SK-N-SH (cell line): ENCODE results near the gene CHSY1. TPM values are rescaled to one million over a fixed set of nuclear protein-coding genes. Genes with fewer than 3 reads are reported as not detected.
A peak's percentile ranks its signal among the peaks of the same experiment; 100 is the strongest.
"Not testable (repeated sequence)": the region's sequence is repeated elsewhere in the genome, so short reads cannot be mapped to it uniquely, and the experiment has no call there.

Experiments used
- CTCF ChIA-PET: fragments of 300-600, 350-600 bp; formaldehyde crosslinking; extraction: SDS; loops from one replicate; lab custom pipeline; 2021; lab: Yijun Ruan, JAX
- POLR2A ChIA-PET: fragments of 350-600 bp; sonication (Branson Sonifier 250); formaldehyde crosslinking; extraction: SDS; loops from one replicate; lab custom pipeline; 2020; ENCODE audit warnings: antibody characterized with exemption, inconsistent platforms; lab: Yijun Ruan, JAX
- DNase-seq: peaks from one replicate; pipeline ENCODE4 v3.0.0; 2012
- H2AFZ ChIP-seq: fragments of 200-600 bp; sonication (generic); 2 replicates; pipeline ENCODE4 v1.8.1; 2016; ENCODE audit warnings: antibody characterized with exemption, mild to moderate bottlenecking, low read depth
- H3F3A ChIP-seq: fragments of 200-600 bp; sonication (generic); replicated peaks from 2 replicates; pipeline ENCODE3; 2016; ENCODE audit warnings: antibody characterized with exemption, mild to moderate bottlenecking; ENCODE audit not compliant: insufficient read depth
- H3K27ac ChIP-seq, 2 experiments: fragments of 200-500 bp in 1 of 2; fragments of 200-600 bp in 1 of 2; sonication (Bioruptor generic) in 1 of 2; sonication (generic), shearing (Covaris generic) in 1 of 2; 2 replicates each; pipeline versions ENCODE4 v1.5.1 to v1.6.1; 2014 to 2016; ENCODE audit warnings: low read depth in 2 of 2, inconsistent platforms in 1 of 2, low read length in 1 of 2, mild to moderate bottlenecking in 1 of 2, mixed read lengths in 1 of 2
- H3K27me3 ChIP-seq: fragments of 200-600 bp; sonication (generic), shearing (Covaris generic); 2 replicates; pipeline ENCODE4 v1.6.1; 2016; ENCODE audit warnings: mixed run types; ENCODE audit not compliant: insufficient read depth
- H3K36me3 ChIP-seq, 2 experiments: fragments of 200-500 bp in 1 of 2; fragments of 200-600 bp in 1 of 2; sonication (Bioruptor generic) in 1 of 2; sonication (generic) in 1 of 2; replicated peaks in 1 of 2; 2 replicates each; pipeline versions ENCODE3 to v1.5.1; 2014 to 2016; ENCODE audit warnings: low read length in 1 of 2, mild to moderate bottlenecking in 1 of 2; ENCODE audit not compliant: insufficient read depth in 2 of 2, control insufficient read depth in 1 of 2
- H3K4me1 ChIP-seq, 2 experiments: fragments of 200-500 bp in 1 of 2; fragments of 200-600 bp in 1 of 2; sonication (Bioruptor generic) in 1 of 2; sonication (generic), shearing (Covaris generic) in 1 of 2; 2 replicates each; pipeline versions ENCODE4 v1.5.1 to v1.6.1; 2014 to 2016; ENCODE audit warnings: low read depth in 1 of 2, low read length in 1 of 2, mixed run types in 1 of 2; ENCODE audit not compliant: insufficient read depth in 2 of 2, control insufficient read depth in 1 of 2
- H3K4me2 ChIP-seq: fragments of 200-600 bp; sonication (generic), shearing (Covaris generic); 2 replicates; pipeline ENCODE4 v1.6.1; 2017; ENCODE audit warnings: mixed run types
- H3K4me3 ChIP-seq, 2 experiments: fragments of 200-500 bp in 1 of 2; fragments of 200-600 bp in 1 of 2; sonication (Bioruptor generic) in 1 of 2; sonication (generic), shearing (Covaris generic) in 1 of 2; 2 replicates each; pipeline versions ENCODE4 v1.5.1 to v1.8.1; 2014 to 2016; ENCODE audit warnings: low read depth in 2 of 2, inconsistent platforms in 1 of 2, low read length in 1 of 2, mild to moderate bottlenecking in 1 of 2, mixed read lengths in 1 of 2, moderate library complexity in 1 of 2
- H3K79me2 ChIP-seq: fragments of 200-600 bp; sonication (generic); 2 replicates; pipeline ENCODE4 v1.8.1; 2017; ENCODE audit warnings: mild to moderate bottlenecking; ENCODE audit not compliant: insufficient read depth
- H3K9ac ChIP-seq: fragments of 200-600 bp; sonication (generic); 2 replicates; pipeline ENCODE4 v1.6.1; 2017; ENCODE audit warnings: mixed run types
- H3K9me2 ChIP-seq: fragments of 200-600 bp; sonication (generic); 2 replicates; pipeline ENCODE4 v1.6.1; 2017; ENCODE audit warnings: mixed run types
- H3K9me3 ChIP-seq: fragments of 200-600 bp; sonication (generic); 2 replicates; pipeline ENCODE4 v1.6.1; 2017; ENCODE audit warnings: mixed run types, mild to moderate bottlenecking, moderate library complexity
- H4K20me1 ChIP-seq: fragments of 200-600 bp; sonication (generic); 2 replicates; pipeline ENCODE4 v1.6.1; 2017; ENCODE audit warnings: mild to moderate bottlenecking, mixed run types; ENCODE audit not compliant: insufficient read depth
- ELF1 ChIP-seq: IDR thresholded peaks from 2 replicates; pipeline ENCODE4 v1.4.0; 2012
- EP300 ChIP-seq, 2 experiments: IDR thresholded peaks; 2 replicates each; pipeline versions ENCODE4 v1.4.0 to v1.6.1; 2012; ENCODE audit warnings: borderline replicate concordance in 1 of 2, low read depth in 1 of 2, low read length in 1 of 2
- FOSL2 ChIP-seq: IDR thresholded peaks from 2 replicates; pipeline ENCODE4 v1.4.0; 2012; ENCODE audit warnings: low read depth, mild to moderate bottlenecking, moderate library complexity, borderline replicate concordance
- FOXJ3 ChIP-seq: sonication (generic); formaldehyde crosslinking; IDR thresholded peaks from 2 replicates; pipeline ENCODE4 v1.5.1; 2020; ENCODE audit warnings: mild to moderate bottlenecking, missing genetic modification reagents
- FOXM1 ChIP-seq: IDR thresholded peaks from 2 replicates; pipeline ENCODE4 v1.4.0; 2012; ENCODE audit warnings: low read depth, mild to moderate bottlenecking
- GABPA ChIP-seq: IDR thresholded peaks from 2 replicates; pipeline ENCODE4 v1.4.0; 2012; ENCODE audit warnings: low read depth, mild to moderate bottlenecking
- NFIC ChIP-seq: IDR thresholded peaks from 2 replicates; pipeline ENCODE4 v1.4.0; 2012; ENCODE audit warnings: borderline replicate concordance
- RAD21 ChIP-seq: IDR thresholded peaks from 2 replicates; pipeline ENCODE4 v1.6.1; 2012; ENCODE audit warnings: mild to moderate bottlenecking, low read length
- RCOR1 ChIP-seq: fragments of 150-350 bp; IDR thresholded peaks from 2 replicates; pipeline ENCODE4 v1.6.1; 2017; ENCODE audit warnings: antibody characterized with exemption, low read length
- RXRA ChIP-seq: IDR thresholded peaks from 2 replicates; pipeline ENCODE4 v1.4.0; 2012; ENCODE audit warnings: low read depth, mild to moderate bottlenecking, borderline replicate concordance
- TCF12 ChIP-seq: IDR thresholded peaks from 2 replicates; pipeline ENCODE4 v1.4.0; 2012
- WGBS: methylation state at CpG from one replicate; pipeline ENCODE4 v1.1.6; 2017; ENCODE audit warnings: low lambda C conversion rate; 5-methylcytosine and 5-hydroxymethylcytosine counted together
- polyA plus RNA-seq, 3 experiments: library from polyadenylated mRNA; depleted of rRNA; stranded (reverse); fragments of >200 nt; gene quantifications; 2 replicates each; pipeline ENCODE4 v1.2.3, GENCODE V29; 2012
- TF ChIP-seq, protein P1 (sequence below): fragments of 200-600 bp; sonication (generic); IDR thresholded peaks from 2 replicates; pipeline ENCODE4 v1.6.1; 2017; ENCODE audit warnings: antibody characterized with exemption, mild to moderate bottlenecking, moderate library complexity

CHSY1 gene
- polyA plus RNA-seq, 1 of the 3 experiments (the other 2 are of a cell fraction): 15.7 TPM

DNA sequence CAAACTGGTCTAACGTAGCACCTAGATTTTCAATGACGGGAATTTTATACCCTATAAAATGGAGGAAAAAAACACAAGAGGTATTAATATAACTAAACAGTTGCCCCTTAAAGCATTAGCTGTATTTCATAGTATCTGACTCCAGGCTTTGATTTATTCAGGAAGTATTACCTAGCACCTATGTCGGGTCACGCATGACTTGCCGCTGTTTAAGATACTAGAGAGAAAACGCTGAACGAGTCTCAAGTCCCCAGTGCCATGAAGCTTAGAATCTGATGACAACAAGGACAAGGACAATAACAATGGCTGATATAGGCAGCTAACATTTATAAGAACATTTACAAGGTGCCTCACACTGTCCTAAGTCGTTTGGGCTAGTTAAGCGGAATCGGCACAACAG lies 41.3 kb upstream of the CHSY1 start:
- POLR2A ChIA-PET: interaction anchor here (0.9 kb wide), 1 partner anchor 360 kb away, joined by 3 read pairs; no protein-coding TSS in a partner anchor
- TF ChIP-seq FOXJ3 (CRISPR knock-in tag) (no peak), FOSL2 (no peak), EP300 (IDR thresholded peaks at IDR 0.05; ENCODE audit: borderline replicate concordance in 1 of 2, low read depth in 1 of 2, low read length in 1 of 2) (no peak), NFIC (no peak), RXRA (no peak), FOXM1 (no peak)
- peaks cover 19% of the 10 kb centered on the region for H3F3A ChIP-seq
- peaks cover 33 to 34% of the 10 kb centered on the region in 2 experiments for H3K36me3 ChIP-seq
- CTCF ChIA-PET: interaction anchor here (0.8 to 11.2 kb wide), 4 partner anchors 8 to 347 kb away, joined by 3 to 139 read pairs (median 5); no protein-coding TSS in a partner anchor
- no peak for DNase-seq
- no peaks in the 10 kb centered on the region for H3K27me3 ChIP-seq
- H3K9me2 ChIP-seq: no peaks in the 10 kb centered on the region
- peaks cover 8 to 12% of the 10 kb centered on the region in 2 experiments; a peak in 2 of 4 replicates for H3K4me1 ChIP-seq
- H3K4me2 ChIP-seq: peak overlapping the region; percentile 83
- no peak overlapping the region; a peak in 1 of 4 replicates for H3K27ac ChIP-seq
- H3K9ac ChIP-seq: no peak overlapping the region
- peaks cover 71% of the 10 kb centered on the region for H3K79me2 ChIP-seq
- no peak overlapping the region for H2AFZ ChIP-seq
- H3K9me3 ChIP-seq: no peaks in the 10 kb centered on the region
- H4K20me1 ChIP-seq: peaks cover 33% of the 10 kb centered on the region
- 79% methylated on average over 10 of the region's 10 CpGs for WGBS
- peak overlapping the region; percentile 82 to 98 for H3K4me3 ChIP-seq

DNA sequence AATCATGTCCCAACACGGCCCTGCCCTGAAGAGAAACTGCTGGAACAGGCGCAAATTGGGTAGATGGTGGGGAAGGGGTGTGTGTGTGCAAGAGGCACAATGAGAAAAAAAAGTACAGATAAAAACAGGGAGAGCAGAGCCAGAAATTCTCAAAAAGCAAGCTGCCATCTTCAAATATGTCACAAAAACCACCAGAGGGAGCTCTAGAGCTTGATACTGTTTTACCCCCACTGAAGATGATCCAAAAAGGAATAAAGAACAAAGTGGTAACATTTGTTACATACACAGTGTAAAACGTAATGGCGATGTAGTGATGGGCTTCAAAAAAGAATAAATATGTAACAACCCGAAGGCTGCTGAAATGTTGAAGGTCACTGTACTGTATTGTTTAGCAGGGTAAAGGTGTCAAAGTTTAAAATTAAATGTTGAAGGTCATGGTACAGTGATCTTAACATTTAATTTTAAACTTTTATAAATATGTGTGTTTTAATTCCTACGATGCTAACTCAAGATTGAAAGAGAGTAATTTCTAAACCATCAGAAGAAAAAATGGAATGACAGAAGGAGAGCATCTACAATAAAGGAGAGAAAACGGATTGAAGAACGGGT lies 37.2 kb upstream of the CHSY1 start:
- Histone ChIP-seq H3K36me3 (peaks cover 70 to 73% of the 10 kb centered on the region in 2 experiments), H3K27ac (no peak overlapping the region), H3K9ac (no peak overlapping the region), H3K9me2 (no peaks in the 10 kb centered on the region), H3K27me3 (no peaks in the 10 kb centered on the region)
- CTCF ChIA-PET: interaction anchor here (0.6 to 11.2 kb wide), 15 partner anchors 10 to 617 kb away, joined by 3 to 139 read pairs (median 5); partner anchors contain the start of gene TM2D3
- peak; percentile 55 for DNase-seq
- TF ChIP-seq ELF1 (no peak), RCOR1 (no peak), RAD21 (peak; percentile 61), GABPA (no peak), TCF12 (no peak)
- TF ChIP-seq, protein P1, sequence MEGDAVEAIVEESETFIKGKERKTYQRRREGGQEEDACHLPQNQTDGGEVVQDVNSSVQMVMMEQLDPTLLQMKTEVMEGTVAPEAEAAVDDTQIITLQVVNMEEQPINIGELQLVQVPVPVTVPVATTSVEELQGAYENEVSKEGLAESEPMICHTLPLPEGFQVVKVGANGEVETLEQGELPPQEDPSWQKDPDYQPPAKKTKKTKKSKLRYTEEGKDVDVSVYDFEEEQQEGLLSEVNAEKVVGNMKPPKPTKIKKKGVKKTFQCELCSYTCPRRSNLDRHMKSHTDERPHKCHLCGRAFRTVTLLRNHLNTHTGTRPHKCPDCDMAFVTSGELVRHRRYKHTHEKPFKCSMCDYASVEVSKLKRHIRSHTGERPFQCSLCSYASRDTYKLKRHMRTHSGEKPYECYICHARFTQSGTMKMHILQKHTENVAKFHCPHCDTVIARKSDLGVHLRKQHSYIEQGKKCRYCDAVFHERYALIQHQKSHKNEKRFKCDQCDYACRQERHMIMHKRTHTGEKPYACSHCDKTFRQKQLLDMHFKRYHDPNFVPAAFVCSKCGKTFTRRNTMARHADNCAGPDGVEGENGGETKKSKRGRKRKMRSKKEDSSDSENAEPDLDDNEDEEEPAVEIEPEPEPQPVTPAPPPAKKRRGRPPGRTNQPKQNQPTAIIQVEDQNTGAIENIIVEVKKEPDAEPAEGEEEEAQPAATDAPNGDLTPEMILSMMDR: peak; percentile 68
- TF ChIP-seq, all 33 proteins: peak for 2
- 76% methylated on average over 8 of the region's 8 CpGs for WGBS
- H2AFZ ChIP-seq: no peak overlapping the region
- H3K4me3 ChIP-seq: no peak overlapping the region
- POLR2A ChIA-PET: no interaction called here
- peaks cover 36% of the 10 kb centered on the region for H4K20me1 ChIP-seq
- no peaks in the 10 kb centered on the region for H3K9me3 ChIP-seq
- peaks cover 5 to 12% of the 10 kb centered on the region in 2 experiments; a peak in 2 of 4 replicates for H3K4me1 ChIP-seq
- H3K4me2 ChIP-seq: no peak overlapping the region
- no peaks in the 10 kb centered on the region for H3F3A ChIP-seq
- peaks cover 77% of the 10 kb centered on the region for H3K79me2 ChIP-seq

DNA sequence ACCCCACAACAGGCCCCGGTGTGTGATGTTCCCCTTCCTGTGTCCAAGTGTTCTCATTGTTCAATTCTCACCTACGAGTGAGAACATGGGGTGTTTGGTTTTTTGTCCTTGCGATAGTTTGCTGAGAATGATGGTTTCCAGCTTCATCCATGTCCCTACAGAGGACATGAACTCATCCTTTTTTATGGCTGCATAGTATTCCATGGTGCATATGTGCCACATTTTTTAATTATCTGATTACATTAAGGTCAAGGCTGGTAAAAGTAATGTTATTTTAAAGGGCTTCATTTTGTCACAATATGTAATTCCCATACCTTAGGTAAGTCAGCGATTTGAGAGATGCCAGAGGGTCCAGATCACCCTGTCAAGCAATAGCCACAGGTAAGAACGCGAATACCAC lies 35.5 kb upstream of the CHSY1 start:
- H3F3A ChIP-seq, H3K9me3 ChIP-seq, POLR2A ChIA-PET, H3K9ac ChIP-seq, H2AFZ ChIP-seq, DNase-seq, H3K4me3 ChIP-seq, H3K27me3 ChIP-seq, H3K4me1 ChIP-seq, H3K27ac ChIP-seq, H3K4me2 ChIP-seq, H3K9me2 ChIP-seq: not testable (repeated sequence)
- CTCF ChIA-PET: interaction anchor here (0.6 to 11.2 kb wide), 6 partner anchors 11 to 366 kb away, joined by 3 to 139 read pairs (median 3); partner anchors contain the start of gene TM2D3
- Histone ChIP-seq H3K36me3 (peaks cover 79 to 82% of the 10 kb centered on the region in 2 experiments), H4K20me1 (peaks cover 23% of the 10 kb centered on the region), H3K79me2 (peaks cover 60% of the 10 kb centered on the region)
- WGBS: 99% methylated on average over 6 of the region's 6 CpGs
